Erythroblast (primary cell): ENCODE data around the gene GMNN.

Experiments
- GATA1 ChIP-seq: IDR thresholded peaks from 2 replicates; pipeline ENCODE4 v1.6.1; 2011; ENCODE audit warnings: low read depth, mild to moderate bottlenecking, control low read depth, low read length, moderate library complexity
- POLR2A ChIP-seq: IDR thresholded peaks from 2 replicates; pipeline ENCODE4 v1.6.1; 2011; ENCODE audit warnings: mild to moderate bottlenecking, low read length

DNA sequence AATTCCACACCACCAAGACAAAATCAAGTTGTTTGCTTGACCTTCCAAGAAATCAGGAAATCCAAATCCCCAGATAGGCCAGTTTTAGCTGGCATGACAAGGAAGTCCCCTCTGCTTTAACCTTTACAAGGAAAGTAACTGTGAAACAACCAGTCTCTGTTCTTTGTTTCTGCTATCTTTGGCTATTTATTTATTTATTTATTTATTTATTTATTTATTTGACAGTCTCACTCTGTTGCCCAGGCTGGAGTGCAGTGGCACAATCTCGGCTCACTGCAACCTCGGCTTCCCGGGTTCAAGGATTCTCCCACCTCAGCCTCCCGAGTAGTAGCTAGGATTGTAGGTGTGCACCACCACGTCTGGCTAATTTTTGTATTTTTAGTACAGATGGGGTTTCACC lies 14.5 kb upstream of the GMNN start:
- TF ChIP-seq POLR2A (no peak), GATA1 (no peak)
